Choroid plexus epithelial cell (primary cell): Measurements from ENCODE around the gene ACTL10.

ENCODE experiments used
- DNase-seq: peaks from one replicate; pipeline ENCODE4 v3.0.0-alpha.2; 2010; ENCODE audit warnings: low read depth
- H3K4me3 ChIP-seq: 2 replicates; pipeline ENCODE4 v1.5.1; 2011; ENCODE audit warnings: low read depth, mild to moderate bottlenecking, control low read depth, low read length, moderate library complexity
- TF ChIP-seq, protein P1 (sequence below): conservative IDR thresholded peaks from 2 replicates; pipeline ENCODE4 v1.5.1; 2011; ENCODE audit warnings: low read depth, mild to moderate bottlenecking, control low read depth, inconsistent platforms, low read length, moderate library complexity

ACTL10 gene

GRCh38 chr20:33675136-33675959 lies 8.6 kb downstream of the ACTL10 start:
- H3K4me3 ChIP-seq = peak overlapping the region; percentile 72
- peak; percentile 51 for DNase-seq
- TF ChIP-seq, protein P1, sequence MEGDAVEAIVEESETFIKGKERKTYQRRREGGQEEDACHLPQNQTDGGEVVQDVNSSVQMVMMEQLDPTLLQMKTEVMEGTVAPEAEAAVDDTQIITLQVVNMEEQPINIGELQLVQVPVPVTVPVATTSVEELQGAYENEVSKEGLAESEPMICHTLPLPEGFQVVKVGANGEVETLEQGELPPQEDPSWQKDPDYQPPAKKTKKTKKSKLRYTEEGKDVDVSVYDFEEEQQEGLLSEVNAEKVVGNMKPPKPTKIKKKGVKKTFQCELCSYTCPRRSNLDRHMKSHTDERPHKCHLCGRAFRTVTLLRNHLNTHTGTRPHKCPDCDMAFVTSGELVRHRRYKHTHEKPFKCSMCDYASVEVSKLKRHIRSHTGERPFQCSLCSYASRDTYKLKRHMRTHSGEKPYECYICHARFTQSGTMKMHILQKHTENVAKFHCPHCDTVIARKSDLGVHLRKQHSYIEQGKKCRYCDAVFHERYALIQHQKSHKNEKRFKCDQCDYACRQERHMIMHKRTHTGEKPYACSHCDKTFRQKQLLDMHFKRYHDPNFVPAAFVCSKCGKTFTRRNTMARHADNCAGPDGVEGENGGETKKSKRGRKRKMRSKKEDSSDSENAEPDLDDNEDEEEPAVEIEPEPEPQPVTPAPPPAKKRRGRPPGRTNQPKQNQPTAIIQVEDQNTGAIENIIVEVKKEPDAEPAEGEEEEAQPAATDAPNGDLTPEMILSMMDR = no peak

- TF ChIP-seq, protein P1 = no peak
- no peak for DNase-seq
- H3K4me3 ChIP-seq = no peak overlapping the region
These were observed 9.4 kb downstream of the ACTL10 start for GRCh38 chr20:33676121-33676520.

DNA sequence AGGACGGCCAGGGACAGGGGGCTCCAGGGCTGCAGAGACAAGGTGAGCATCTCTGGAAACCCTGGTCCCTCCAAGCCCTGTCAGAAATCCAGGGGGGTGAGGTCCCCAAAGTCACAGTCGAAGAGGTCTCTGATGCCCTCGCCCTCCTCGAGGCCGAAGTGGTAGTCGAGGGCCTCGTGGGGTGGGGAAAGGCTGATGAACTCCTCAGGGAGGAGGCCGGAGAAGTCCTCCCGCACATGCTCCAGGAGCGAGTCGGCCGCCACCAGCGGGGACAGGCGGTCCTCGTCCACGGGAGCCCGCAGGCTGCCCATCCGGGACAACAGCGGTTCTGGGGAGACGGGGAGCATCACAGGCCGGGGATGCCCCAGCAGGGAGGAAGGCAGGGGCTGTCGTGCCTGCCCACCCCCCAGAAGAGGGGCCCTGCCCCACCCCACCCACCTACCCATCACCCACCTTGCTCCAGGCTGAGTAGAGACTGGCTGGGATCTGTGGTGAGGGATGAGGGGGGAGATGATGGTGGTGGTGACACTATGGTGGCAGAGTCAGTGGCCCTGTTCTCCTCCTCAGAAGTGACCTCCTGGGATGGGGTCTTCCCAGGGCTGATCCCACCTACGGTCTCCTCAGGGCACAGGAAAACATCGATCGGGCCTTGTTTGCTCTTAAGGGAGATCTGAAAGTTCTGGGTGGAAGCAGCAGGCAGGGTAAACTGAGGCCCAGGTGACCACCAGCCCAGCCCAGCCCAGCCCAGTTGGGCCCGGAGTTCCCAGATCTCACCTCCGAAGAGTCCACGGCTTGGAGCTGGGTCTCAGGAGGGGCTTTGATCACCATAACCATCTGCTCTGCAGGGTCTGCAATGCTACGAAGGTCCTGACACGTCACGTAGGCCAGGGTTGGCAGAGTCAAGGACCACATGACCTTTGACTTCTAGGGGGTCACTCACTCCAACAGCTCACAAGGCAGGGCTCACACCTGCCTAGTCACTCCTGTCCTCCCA lies 10.2 kb downstream of the ACTL10 start:
- DNase-seq = no peak
- no peak overlapping the region for H3K4me3 ChIP-seq
- TF ChIP-seq, protein P1 = no peak

- no peak for DNase-seq
- TF ChIP-seq, protein P1 = no peak
- no peak overlapping the region for H3K4me3 ChIP-seq
These were observed 11.4 kb downstream of the ACTL10 start for GRCh38 chr20:33677991-33678702.

DNA sequence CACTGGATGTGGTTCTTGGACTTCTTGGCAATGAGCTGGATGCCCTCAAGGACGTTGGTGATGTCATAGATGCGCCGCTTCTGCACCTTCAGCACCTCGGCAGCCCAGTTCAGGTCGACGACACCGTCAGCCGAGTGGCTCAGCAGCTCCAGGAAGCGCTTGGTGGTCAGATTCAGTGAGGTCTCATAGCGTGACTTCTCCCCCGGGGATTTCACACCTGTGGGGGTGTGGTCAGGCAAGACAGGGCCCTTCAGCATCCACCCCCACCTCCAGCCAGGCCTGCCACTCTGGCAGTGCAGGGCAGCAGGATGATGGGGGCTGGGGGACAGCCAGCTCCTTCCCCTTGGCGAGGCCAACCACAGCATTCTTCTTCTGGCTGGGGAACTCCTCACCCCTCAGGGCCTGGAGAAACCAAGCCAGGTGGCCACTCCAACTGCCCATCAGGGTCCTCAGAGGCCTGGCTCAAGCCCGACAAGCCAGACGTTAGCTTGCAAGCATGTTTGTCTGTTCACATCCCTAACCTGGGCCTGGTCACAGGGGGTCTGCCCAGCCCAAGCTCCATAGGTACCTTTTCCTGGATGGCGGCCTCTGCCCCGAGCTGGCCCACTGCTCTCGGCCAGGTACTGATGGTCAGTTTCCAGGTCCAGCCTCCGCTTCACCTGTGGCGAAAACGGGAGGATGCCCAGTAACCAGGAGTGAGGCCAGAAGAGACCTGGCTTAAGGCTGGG lies 13.2 kb downstream of the ACTL10 start:
- no peak overlapping the region for H3K4me3 ChIP-seq
- no peak for DNase-seq
- TF ChIP-seq, protein P1 = no peak

DNA sequence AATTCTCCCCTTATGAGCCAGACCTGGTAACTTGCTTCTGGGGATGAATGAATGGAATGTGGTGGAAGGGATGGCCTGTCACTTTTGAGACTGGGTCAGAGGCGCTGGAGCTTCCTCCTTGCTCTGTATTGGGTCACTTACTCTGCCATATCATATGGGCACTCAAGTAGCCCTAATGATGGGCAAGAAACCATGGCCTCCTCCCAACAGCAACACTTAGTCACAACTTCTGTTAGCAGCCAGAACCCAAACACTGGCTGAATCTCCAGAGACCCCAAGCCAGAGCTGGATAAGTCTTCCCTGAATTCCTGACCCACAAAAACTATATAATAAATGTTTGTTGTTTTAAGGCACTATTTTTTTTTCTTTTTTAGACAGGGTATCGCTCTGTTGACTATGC lies 13.9 kb downstream of the ACTL10 start:
- H3K4me3 ChIP-seq = no peak overlapping the region
- no peak for DNase-seq
- TF ChIP-seq, protein P1 = no peak
